HEK293 (cell line): ENCODE results near the gene ANKRD39.

Experiments used
- CTCF ChIA-PET: fragments of 350-600 bp; formaldehyde crosslinking; extraction: SDS; loops from one replicate; lab custom pipeline; 2021; ENCODE audit warnings: antibody characterized with exemption; lab: Yijun Ruan, JAX
- POLR2A ChIA-PET: fragments of 300-600 bp; formaldehyde crosslinking; extraction: SDS; loops from one replicate; lab custom pipeline; 2020; ENCODE audit warnings: antibody characterized with exemption, inconsistent platforms; lab: Yijun Ruan, JAX
- H3K27ac ChIP-seq: fragments of 200-500 bp; sonication (Bioruptor generic); 2 replicates; pipeline ENCODE4 v1.5.1; 2014; ENCODE audit warnings: low read depth, low read length, control low read depth, inconsistent platforms; ENCODE audit errors: extremely low read depth
- H3K36me3 ChIP-seq, 2 experiments: fragments of 200-500 bp in 1 of 2; sonication (Bioruptor generic) in 1 of 2; 1 replicate in 1 of 2; 2 replicates in 1 of 2; pipeline ENCODE4 v1.5.1; 2014 to 2017; ENCODE audit warnings: inconsistent platforms in 2 of 2, low read length in 2 of 2; ENCODE audit not compliant: control insufficient read depth in 2 of 2, insufficient read depth in 1 of 2
- H3K4me1 ChIP-seq: fragments of 200-500 bp; sonication (Bioruptor generic); 2 replicates; pipeline ENCODE4 v1.5.1; 2014; ENCODE audit warnings: mild to moderate bottlenecking, low read length, inconsistent platforms; ENCODE audit not compliant: control insufficient read depth, insufficient read depth
- H3K4me3 ChIP-seq: 2 replicates; pipeline ENCODE4 v1.5.1; 2011; ENCODE audit warnings: low read depth, mild to moderate bottlenecking, control low read depth, low read length, moderate library complexity
- H3K9me3 ChIP-seq: fragments of 200-500 bp; sonication (Bioruptor generic); 2 replicates; pipeline ENCODE4 v1.5.1; 2014; ENCODE audit warnings: low read depth, low read length, inconsistent platforms; ENCODE audit not compliant: control insufficient read depth, insufficient read depth
- AEBP2 ChIP-seq: fragments of 450-650 bp; formaldehyde crosslinking; IDR thresholded peaks from 2 replicates; pipeline ENCODE4 v1.5.1; 2016; ENCODE audit warnings: missing biosample characterization, missing genetic modification characterization, borderline replicate concordance
- GLIS1 ChIP-seq: fragments of 450-650 bp; formaldehyde crosslinking; IDR thresholded peaks from 2 replicates; pipeline ENCODE4 v1.5.1; 2016; ENCODE audit warnings: missing biosample characterization, missing genetic modification characterization
- HIC1 ChIP-seq: fragments of 450-650 bp; formaldehyde crosslinking; IDR thresholded peaks from 2 replicates; pipeline ENCODE4 v1.5.1; 2016; ENCODE audit warnings: missing biosample characterization, missing genetic modification characterization
- IKZF3 ChIP-seq: fragments of 450-650 bp; IDR thresholded peaks from 2 replicates; pipeline ENCODE4 v1.5.0; 2018; ENCODE audit warnings: missing biosample characterization, mild to moderate bottlenecking, missing genetic modification characterization, moderate library complexity
- REST ChIP-seq: fragments of 450-650 bp; formaldehyde crosslinking; IDR thresholded peaks from 2 replicates; pipeline ENCODE4 v1.5.1; 2016; ENCODE audit warnings: missing biosample characterization, missing genetic modification characterization
- SALL2 ChIP-seq: fragments of 450-650 bp; formaldehyde crosslinking; IDR thresholded peaks from 2 replicates; pipeline ENCODE4 v1.5.0; 2017; ENCODE audit warnings: missing biosample characterization, mild to moderate bottlenecking, missing genetic modification characterization, borderline replicate concordance
- SETDB1 ChIP-seq: IDR thresholded peaks from one replicate; pipeline ENCODE4 v1.6.1; 2017; ENCODE audit warnings: mild to moderate bottlenecking, low read length, moderate library complexity, mixed read lengths; ENCODE audit not compliant: insufficient read length
- ZIC2 ChIP-seq: fragments of 450-650 bp; formaldehyde crosslinking; IDR thresholded peaks from 2 replicates; pipeline ENCODE4 v1.5.1; 2016; ENCODE audit warnings: missing biosample characterization, missing genetic modification characterization
- ZNF19 ChIP-seq: fragments of 450-650 bp; formaldehyde crosslinking; IDR thresholded peaks from 2 replicates; pipeline ENCODE4; 2016; ENCODE audit warnings: missing biosample characterization, missing genetic modification characterization, low read depth
- ZNF24 ChIP-seq: fragments of 450-650 bp; formaldehyde crosslinking; IDR thresholded peaks from 2 replicates; pipeline ENCODE4 v1.5.1; 2016; ENCODE audit warnings: missing biosample characterization, missing genetic modification characterization
- ZNF324 ChIP-seq: fragments of 450-650 bp; formaldehyde crosslinking; IDR thresholded peaks from 2 replicates; pipeline ENCODE4 v1.5.1; 2016; ENCODE audit warnings: missing biosample characterization, missing genetic modification characterization
- ZNF350 ChIP-seq: fragments of 450-650 bp; formaldehyde crosslinking; IDR thresholded peaks from 2 replicates; pipeline ENCODE4 v1.5.0; 2017; ENCODE audit warnings: missing biosample characterization, mild to moderate bottlenecking, missing genetic modification characterization
- ZNF449 ChIP-seq: fragments of 450-650 bp; formaldehyde crosslinking; IDR thresholded peaks from 2 replicates; pipeline ENCODE4 v1.5.1; 2017; ENCODE audit warnings: missing biosample characterization, mild to moderate bottlenecking, missing genetic modification characterization, moderate library complexity
- ZNF48 ChIP-seq: fragments of 450-650 bp; formaldehyde crosslinking; IDR thresholded peaks from 2 replicates; pipeline ENCODE4 v1.5.1; 2016; ENCODE audit warnings: missing biosample characterization, missing genetic modification characterization
- ZNF529 ChIP-seq: fragments of 450-650 bp; formaldehyde crosslinking; IDR thresholded peaks from 2 replicates; pipeline ENCODE4 v1.5.1; 2017; ENCODE audit warnings: missing genetic modification characterization, missing biosample characterization; ENCODE audit not compliant: insufficient replicate concordance
- ZNF629 ChIP-seq: fragments of 450-650 bp; formaldehyde crosslinking; IDR thresholded peaks from 2 replicates; pipeline ENCODE4 v1.5.1; 2017; ENCODE audit warnings: missing biosample characterization, missing genetic modification characterization
- TF ChIP-seq, protein P1 (sequence below): fragments of 450-650 bp; formaldehyde crosslinking; conservative IDR thresholded peaks from 2 replicates; pipeline ENCODE4 v1.5.1; 2016; ENCODE audit warnings: low read depth, missing biosample characterization, missing genetic modification characterization

The ANKRD39 gene

GRCh38 chr2:96843538-96844268, 14.1 kb downstream of the ANKRD39 start, which contains the start of gene ANKRD23 (continued):
- TF ChIP-seq ZNF529 (tag by site-specific recombination) (no peak), SALL2 (tag by site-specific recombination) (no peak), SETDB1 (no peak)
- TF ChIP-seq, protein P1, sequence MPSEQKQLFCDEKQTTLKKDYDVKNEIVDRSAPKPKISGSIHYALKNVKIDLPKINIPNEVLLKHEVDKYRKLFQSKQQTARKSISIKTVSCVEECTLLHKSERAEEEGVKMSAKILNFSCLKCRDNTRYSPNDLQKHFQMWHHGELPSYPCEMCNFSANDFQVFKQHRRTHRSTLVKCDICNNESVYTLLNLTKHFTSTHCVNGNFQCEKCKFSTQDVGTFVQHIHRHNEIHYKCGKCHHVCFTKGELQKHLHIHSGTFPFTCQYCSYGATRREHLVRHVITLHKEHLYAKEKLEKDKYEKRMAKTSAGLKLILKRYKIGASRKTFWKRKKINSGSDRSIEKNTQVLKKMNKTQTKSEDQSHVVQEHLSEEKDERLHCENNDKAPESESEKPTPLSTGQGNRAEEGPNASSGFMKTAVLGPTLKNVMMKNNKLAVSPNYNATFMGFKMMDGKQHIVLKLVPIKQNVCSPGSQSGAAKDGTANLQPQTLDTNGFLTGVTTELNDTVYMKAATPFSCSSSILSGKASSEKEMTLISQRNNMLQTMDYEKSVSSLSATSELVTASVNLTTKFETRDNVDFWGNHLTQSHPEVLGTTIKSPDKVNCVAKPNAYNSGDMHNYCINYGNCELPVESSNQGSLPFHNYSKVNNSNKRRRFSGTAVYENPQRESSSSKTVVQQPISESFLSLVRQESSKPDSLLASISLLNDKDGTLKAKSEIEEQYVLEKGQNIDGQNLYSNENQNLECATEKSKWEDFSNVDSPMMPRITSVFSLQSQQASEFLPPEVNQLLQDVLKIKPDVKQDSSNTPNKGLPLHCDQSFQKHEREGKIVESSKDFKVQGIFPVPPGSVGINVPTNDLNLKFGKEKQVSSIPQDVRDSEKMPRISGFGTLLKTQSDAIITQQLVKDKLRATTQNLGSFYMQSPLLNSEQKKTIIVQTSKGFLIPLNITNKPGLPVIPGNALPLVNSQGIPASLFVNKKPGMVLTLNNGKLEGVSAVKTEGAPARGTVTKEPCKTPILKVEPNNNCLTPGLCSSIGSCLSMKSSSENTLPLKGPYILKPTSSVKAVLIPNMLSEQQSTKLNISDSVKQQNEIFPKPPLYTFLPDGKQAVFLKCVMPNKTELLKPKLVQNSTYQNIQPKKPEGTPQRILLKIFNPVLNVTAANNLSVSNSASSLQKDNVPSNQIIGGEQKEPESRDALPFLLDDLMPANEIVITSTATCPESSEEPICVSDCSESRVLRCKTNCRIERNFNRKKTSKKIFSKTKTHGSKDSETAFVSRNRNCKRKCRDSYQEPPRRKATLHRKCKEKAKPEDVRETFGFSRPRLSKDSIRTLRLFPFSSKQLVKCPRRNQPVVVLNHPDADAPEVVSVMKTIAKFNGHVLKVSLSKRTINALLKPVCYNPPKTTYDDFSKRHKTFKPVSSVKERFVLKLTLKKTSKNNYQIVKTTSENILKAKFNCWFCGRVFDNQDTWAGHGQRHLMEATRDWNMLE (tag by site-specific recombination), result no peak
- TF ChIP-seq, all 188 proteins: peak for 0

- CTCF ChIA-PET, result interaction anchor here (0.7 to 2.1 kb wide), 2 partner anchors 15 to 269 kb away, joined by 5 read pairs; partner anchors contain the start of gene ANKRD39
- Histone ChIP-seq H3K4me3 (no peak overlapping the region), H3K36me3 (peaks cover 4 to 45% of the 10 kb centered on the region in 2 experiments), H3K27ac (no peak overlapping the region), H3K9me3 (no peaks in the 10 kb centered on the region), H3K4me1 (no peaks in the 10 kb centered on the region)
- POLR2A ChIA-PET, result interaction anchor here (0.9 to 2.3 kb wide), 2 partner anchors 15 to 26 kb away, joined by 4 to 11 read pairs; partner anchors contain the start of genes ANKRD39 and CNNM3
- TF ChIP-seq AEBP2, result no peak
- TF ChIP-seq ZNF449 (tag by site-specific recombination), result no peak
- TF ChIP-seq ZNF24, result no peak
- TF ChIP-seq HIC1 (tag by site-specific recombination), result no peak
- TF ChIP-seq ZNF19, result no peak
- peak; percentile 57; the same call in 1 of the 2 replicates for TF ChIP-seq ZIC2 (tag by site-specific recombination)
- no peak for TF ChIP-seq ZNF629 (tag by site-specific recombination)
- no peak for TF ChIP-seq REST (tag by site-specific recombination)
- no peak for TF ChIP-seq ZNF350 (tag by site-specific recombination)
- no peak for TF ChIP-seq ZNF48 (tag by site-specific recombination)
- TF ChIP-seq GLIS1 (tag by site-specific recombination), result peak; percentile 89
- TF ChIP-seq ZNF324 (tag by site-specific recombination), result no peak
- no peak for TF ChIP-seq IKZF3 (tag by site-specific recombination)
Observed at GRCh38 chr2:96842600-96842999, 15.2 kb downstream of the ANKRD39 start.
